GM19452 (cell line): Measurements from ENCODE around the gene ARHGAP24.
"Not testable (repeated sequence)": the region's sequence is repeated elsewhere in the genome, so short reads cannot be mapped to it uniquely, and the experiment has no call there.

Experiments
- ATAC-seq: cut with Tn5 transposase; IDR thresholded peaks from one replicate; pipeline ENCODE4 v1.9.1; 2021; ENCODE audit not compliant: unreplicated experiment

The ARHGAP24 gene

GRCh38 chr4:85836588-85837438 lies 361.9 kb downstream of the ARHGAP24 start:
- ATAC-seq, result no peak

- ATAC-seq, result no peak
These were observed 362.4 kb downstream of the ARHGAP24 start for GRCh38 chr4:85837439-85837733.

- not testable (repeated sequence) for ATAC-seq
These were observed 365.1 kb downstream of the ARHGAP24 start for GRCh38 chr4:85839981-85840451.

GRCh38 chr4:85842540-85842939 lies 367.6 kb downstream of the ARHGAP24 start:
- ATAC-seq, result no peak

- ATAC-seq, result not testable (repeated sequence)
These were observed 378.8 kb downstream of the ARHGAP24 start for GRCh38 chr4:85853740-85854139.

- ATAC-seq, result no peak
These were observed 379.6 kb downstream of the ARHGAP24 start for GRCh38 chr4:85854546-85854945.

- no peak for ATAC-seq
These were observed 385.3 kb downstream of the ARHGAP24 start for GRCh38 chr4:85860066-85860740.

- ATAC-seq, result no peak
These were observed 386.3 kb downstream of the ARHGAP24 start for GRCh38 chr4:85861064-85861765.

- no peak for ATAC-seq
These were observed 387.9 kb downstream of the ARHGAP24 start for GRCh38 chr4:85862896-85863295.

GRCh38 chr4:85864259-85865205 lies 389.6 kb downstream of the ARHGAP24 start:
- no peak for ATAC-seq

- no peak for ATAC-seq
These were observed 390.3 kb downstream of the ARHGAP24 start for GRCh38 chr4:85865256-85865655.

GRCh38 chr4:85866508-85866907 lies 391.6 kb downstream of the ARHGAP24 start:
- no peak for ATAC-seq

GRCh38 chr4:85867271-85867670 lies 392.3 kb downstream of the ARHGAP24 start:
- no peak for ATAC-seq

GRCh38 chr4:85869181-85869580 lies 394.2 kb downstream of the ARHGAP24 start:
- ATAC-seq, result no peak

GRCh38 chr4:85870298-85871083 lies 395.5 kb downstream of the ARHGAP24 start:
- no peak for ATAC-seq

GRCh38 chr4:85873566-85873965 lies 398.6 kb downstream of the ARHGAP24 start:
- ATAC-seq, result no peak

GRCh38 chr4:85879518-85879917 lies 404.6 kb downstream of the ARHGAP24 start:
- ATAC-seq, result no peak

- no peak for ATAC-seq
These were observed 408.2 kb downstream of the ARHGAP24 start for GRCh38 chr4:85883180-85883579.

- ATAC-seq, result no peak
These were observed 409.3 kb downstream of the ARHGAP24 start for GRCh38 chr4:85884251-85884650.

GRCh38 chr4:85886665-85887064 lies 411.7 kb downstream of the ARHGAP24 start:
- no peak for ATAC-seq
